HFF-Myc (cell line): ENCODE data around the gene TRABD2B.

Experiments
- DNase-seq: peaks from one replicate; pipeline ENCODE4 v3.0.0-alpha.2; 2011; ENCODE audit warnings: low read depth; ENCODE audit errors: extremely low read depth
- H3K4me3 ChIP-seq: replicated peaks from 2 replicates; pipeline ENCODE4 v1.5.1; 2011; ENCODE audit warnings: low read depth, mild to moderate bottlenecking, control low read depth, low read length
- TF ChIP-seq, protein P1 (sequence below): IDR thresholded peaks from 2 replicates; pipeline ENCODE4 v1.5.1; 2012; ENCODE audit warnings: mild to moderate bottlenecking, low read depth, low read length, control low read depth; ENCODE audit errors: missing control alignments

TRABD2B gene

DNA sequence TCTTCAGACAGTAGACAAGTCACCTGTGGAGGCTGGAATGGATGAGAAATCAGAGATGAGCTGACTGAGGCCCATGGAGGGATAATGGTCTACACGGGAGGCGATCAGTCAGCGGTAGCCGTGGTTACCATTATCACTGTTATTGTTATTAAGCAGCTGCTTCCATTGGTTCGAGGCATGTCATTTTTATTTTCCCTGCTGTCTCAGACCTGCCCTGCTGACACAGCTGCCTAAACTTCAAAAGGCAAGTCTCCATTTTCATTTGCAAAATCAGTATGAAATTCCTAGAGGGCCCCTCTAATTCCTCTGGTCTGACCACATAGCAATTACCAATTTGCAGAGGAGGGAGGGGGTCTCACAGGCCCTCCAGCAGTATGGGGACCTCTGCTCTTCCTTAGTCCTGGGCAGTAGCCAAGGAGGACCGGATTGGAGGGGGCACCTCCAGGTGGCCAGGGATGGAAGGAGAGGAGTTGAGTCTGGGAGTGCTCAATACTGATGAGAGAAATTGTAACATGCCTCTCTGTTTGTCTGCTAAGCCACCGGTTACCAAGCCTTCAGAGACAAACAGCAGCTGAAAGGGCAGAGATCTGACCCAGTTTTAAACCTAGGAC is 184.2 kb downstream of the TRABD2B start:
- no peak for DNase-seq
- TF ChIP-seq, protein P1, sequence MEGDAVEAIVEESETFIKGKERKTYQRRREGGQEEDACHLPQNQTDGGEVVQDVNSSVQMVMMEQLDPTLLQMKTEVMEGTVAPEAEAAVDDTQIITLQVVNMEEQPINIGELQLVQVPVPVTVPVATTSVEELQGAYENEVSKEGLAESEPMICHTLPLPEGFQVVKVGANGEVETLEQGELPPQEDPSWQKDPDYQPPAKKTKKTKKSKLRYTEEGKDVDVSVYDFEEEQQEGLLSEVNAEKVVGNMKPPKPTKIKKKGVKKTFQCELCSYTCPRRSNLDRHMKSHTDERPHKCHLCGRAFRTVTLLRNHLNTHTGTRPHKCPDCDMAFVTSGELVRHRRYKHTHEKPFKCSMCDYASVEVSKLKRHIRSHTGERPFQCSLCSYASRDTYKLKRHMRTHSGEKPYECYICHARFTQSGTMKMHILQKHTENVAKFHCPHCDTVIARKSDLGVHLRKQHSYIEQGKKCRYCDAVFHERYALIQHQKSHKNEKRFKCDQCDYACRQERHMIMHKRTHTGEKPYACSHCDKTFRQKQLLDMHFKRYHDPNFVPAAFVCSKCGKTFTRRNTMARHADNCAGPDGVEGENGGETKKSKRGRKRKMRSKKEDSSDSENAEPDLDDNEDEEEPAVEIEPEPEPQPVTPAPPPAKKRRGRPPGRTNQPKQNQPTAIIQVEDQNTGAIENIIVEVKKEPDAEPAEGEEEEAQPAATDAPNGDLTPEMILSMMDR, result no peak
- H3K4me3 ChIP-seq, result no peak overlapping the region

DNA sequence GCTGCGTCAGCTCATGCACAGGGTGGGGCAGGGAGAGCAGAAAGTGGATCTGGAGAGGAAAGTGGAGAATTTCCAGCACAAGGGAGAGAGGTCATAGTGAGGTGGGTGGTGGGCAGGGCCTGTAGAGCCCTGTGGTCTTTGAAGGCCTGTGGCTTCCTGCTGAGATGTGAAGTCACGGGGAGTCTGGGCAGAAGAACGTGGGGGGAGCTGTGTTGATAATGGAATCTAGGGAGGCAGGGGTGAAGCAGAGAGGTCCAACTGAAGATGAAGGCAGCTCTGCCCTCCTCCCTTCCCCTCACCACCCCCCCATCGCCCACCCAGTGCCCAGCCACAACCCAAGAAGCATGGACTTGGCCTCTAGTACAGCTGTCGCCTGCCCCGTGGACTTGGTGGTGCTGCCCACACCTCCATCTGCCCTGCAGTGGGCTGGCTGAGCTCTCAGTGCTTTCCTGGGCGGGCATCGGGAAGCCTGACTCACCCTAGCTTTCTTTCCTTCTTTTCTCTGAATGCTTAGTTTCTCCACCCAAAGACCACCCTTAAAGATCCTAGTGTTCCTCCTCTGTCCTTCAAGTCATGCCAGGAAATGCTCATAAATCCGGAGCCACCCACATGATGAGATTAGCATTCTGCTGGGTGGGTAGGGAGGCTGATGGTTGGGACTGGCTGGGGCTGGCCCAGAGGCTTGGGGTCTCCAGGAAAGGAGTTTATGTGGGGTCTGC is 186.1 kb downstream of the TRABD2B start:
- no peak overlapping the region for H3K4me3 ChIP-seq
- TF ChIP-seq, protein P1, result no peak
- no peak for DNase-seq

DNA sequence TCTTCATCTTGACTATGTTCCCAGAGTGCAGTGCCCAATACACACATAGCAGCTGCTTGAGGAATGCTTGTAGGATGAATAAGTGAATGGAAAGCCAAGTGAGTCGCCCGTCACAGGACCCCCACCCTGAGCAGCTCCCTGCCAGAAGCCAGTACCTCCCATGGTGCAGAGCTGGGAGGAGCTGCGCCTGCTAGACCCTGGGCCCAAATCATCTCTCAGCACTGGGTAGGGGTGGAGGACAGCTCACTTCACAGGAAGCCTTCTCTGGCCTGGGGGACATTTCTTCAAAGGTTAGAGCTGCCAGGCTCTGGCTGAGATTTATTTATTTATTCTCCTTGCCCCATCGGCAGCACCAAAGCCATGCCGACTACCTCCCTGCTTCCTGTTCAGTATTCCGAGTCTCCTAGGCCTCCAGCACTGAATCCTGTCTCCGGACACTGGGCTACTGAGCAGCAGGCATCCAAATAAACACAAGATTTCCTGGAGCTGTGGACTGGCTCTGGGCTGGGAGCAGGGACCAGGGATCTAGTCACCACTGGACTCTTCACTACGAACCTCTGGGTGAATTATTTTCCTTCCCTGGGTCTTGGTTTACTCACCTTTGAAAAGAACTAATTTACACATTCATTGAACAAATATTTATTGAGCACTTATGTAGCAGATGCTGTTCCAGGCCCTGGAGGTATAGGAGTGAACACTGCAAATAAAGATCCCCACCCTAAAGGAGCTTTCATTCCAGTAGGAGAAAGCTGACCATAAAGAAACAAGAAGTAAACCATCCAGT is 187.7 kb downstream of the TRABD2B start:
- no peak for DNase-seq
- TF ChIP-seq, protein P1, result no peak
- H3K4me3 ChIP-seq, result no peak overlapping the region

DNA sequence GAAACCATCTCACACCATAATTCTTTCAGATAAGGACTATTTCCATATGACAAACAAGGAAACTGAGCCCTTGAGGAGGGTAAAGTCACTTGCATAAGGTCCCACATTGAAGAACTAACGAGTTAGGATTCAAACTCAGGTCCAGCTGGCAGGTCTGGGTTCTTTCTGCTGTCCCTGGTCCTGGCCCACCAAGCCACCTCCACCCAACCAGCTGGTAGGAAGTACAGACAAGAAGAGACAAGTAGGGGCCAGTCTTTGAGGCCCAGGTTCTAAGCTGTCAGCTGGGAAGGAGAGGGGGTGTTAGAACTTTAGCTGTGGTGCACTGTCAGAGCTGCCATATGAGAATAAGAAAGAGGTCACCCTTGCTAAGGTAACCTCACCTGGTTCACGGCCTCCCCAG is 188.6 kb downstream of the TRABD2B start:
- DNase-seq, result no peak
- H3K4me3 ChIP-seq, result no peak overlapping the region
- TF ChIP-seq, protein P1, result no peak

DNA sequence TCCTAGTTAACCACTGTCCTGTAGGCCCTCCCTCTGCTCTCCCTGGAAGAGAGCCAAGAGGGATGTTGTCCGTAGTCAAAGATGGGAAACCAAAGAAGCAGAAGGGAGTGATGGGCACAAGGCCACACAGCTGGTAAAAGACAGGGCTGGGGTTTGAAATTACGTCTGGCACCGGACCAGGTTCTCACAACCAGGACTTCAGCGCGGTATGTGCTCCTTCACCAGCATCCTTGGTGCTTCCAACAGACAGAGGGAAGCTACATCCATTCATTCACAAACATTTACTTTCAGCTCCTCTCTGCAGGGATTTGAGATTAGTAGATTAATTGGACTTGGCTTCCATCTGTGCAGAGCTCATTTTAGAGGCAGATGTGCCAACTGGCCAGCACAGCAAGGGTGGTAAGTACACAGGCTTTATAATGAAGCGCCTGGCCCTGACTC is 191.2 kb downstream of the TRABD2B start:
- TF ChIP-seq, protein P1, result no peak
- no peak overlapping the region for H3K4me3 ChIP-seq
- DNase-seq, result no peak

DNA sequence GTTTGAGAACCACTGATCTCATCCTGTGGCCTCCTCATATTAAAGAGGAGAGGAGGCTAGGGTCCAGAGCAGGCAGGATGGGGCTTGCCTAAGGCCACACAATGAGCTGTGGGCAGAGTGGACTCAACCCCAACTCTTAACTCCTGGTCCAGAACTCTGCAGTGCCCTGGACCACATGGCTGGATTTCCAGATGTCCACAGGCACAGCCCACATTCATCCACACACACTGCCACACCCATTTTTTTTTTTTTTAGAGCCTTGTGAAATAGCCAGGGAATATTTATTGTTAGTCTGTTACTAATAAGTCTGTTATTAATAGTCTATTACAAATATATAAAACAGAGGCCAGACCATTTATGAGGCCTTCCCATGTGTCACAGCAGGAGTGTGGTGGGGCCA is 192.2 kb downstream of the TRABD2B start:
- no peak overlapping the region for H3K4me3 ChIP-seq
- TF ChIP-seq, protein P1, result no peak
- no peak for DNase-seq
